ENCODE results near the gene DPH5.

Gene DPH5

DNA sequence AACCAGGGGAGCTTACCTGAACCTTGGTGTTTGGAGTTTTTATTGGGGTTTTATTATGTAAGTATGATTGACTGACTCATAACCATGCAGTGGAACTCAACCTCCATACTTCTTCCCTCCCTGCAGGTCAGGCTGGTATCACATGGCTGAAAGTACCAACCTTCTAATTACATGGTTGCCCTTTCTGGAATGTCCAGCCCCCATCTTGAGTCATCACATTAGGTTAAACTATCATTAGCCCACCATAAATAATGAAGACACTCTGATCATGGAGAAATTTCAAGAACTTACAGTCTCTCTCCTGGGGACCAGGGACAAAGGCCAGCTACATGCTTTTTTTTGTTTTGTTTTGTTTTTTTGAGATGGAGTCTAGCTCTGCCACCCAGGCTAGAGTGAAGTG lies 19.2 kb upstream of the DPH5 start:
- TF ChIP-seq, protein P1, sequence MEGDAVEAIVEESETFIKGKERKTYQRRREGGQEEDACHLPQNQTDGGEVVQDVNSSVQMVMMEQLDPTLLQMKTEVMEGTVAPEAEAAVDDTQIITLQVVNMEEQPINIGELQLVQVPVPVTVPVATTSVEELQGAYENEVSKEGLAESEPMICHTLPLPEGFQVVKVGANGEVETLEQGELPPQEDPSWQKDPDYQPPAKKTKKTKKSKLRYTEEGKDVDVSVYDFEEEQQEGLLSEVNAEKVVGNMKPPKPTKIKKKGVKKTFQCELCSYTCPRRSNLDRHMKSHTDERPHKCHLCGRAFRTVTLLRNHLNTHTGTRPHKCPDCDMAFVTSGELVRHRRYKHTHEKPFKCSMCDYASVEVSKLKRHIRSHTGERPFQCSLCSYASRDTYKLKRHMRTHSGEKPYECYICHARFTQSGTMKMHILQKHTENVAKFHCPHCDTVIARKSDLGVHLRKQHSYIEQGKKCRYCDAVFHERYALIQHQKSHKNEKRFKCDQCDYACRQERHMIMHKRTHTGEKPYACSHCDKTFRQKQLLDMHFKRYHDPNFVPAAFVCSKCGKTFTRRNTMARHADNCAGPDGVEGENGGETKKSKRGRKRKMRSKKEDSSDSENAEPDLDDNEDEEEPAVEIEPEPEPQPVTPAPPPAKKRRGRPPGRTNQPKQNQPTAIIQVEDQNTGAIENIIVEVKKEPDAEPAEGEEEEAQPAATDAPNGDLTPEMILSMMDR (IDR thresholded peaks at IDR 0.05; ENCODE audit: low read depth, low read length, missing control alignments), result no peak
- no peak for DNase-seq (ENCODE audit: extremely low read depth, low read depth)
- no peak overlapping the region for H3K4me3 ChIP-seq (replicated peaks; ENCODE audit: low read depth, low read length)

DNA sequence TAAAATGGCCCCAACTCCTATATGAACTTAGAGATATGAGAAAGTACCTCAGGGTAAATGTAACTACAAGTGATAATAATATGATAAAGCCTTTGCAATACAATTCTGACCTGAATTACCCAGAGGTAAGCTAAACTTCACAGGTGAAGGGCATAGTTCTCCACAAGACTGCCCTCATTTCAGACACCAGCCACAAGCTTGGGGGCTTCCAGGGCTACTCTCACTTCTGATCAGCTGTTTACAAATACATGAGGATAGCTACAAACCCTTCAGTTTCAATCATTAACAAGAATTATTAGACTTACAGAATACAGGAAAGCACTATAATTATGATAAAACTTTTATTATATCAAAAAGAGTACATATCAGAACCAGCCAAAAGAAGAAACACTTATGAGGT lies 18.7 kb upstream of the DPH5 start:
- no peak overlapping the region for H3K4me3 ChIP-seq (replicated peaks; ENCODE audit: low read depth, low read length)
- TF ChIP-seq, protein P1 (IDR thresholded peaks at IDR 0.05; ENCODE audit: low read depth, low read length, missing control alignments), result no peak
- DNase-seq (ENCODE audit: extremely low read depth, low read depth), result no peak

DNA sequence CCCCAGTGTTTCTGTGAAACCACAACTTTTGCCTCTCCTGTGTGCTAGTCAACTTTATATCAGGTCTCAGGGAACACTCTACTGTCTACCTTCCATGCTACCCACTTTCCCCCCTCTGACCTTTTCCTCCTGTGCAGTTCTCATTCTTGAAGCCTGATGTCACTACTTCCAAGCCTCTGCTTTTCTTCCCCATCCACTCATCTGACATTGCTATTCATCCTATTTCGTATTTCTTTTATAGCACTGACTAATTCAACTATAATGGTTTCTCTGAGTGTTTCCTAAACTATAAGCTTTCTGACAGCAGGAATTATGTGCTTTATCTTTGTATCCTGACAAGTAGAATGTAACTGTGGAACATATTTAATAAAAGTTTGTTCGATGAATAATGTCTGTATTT lies 18.2 kb upstream of the DPH5 start:
- TF ChIP-seq, protein P1 (IDR thresholded peaks at IDR 0.05; ENCODE audit: low read depth, low read length, missing control alignments), result no peak
- no peak overlapping the region for H3K4me3 ChIP-seq (replicated peaks; ENCODE audit: low read depth, low read length)
- DNase-seq (ENCODE audit: extremely low read depth, low read depth), result peak; percentile 14

DNA sequence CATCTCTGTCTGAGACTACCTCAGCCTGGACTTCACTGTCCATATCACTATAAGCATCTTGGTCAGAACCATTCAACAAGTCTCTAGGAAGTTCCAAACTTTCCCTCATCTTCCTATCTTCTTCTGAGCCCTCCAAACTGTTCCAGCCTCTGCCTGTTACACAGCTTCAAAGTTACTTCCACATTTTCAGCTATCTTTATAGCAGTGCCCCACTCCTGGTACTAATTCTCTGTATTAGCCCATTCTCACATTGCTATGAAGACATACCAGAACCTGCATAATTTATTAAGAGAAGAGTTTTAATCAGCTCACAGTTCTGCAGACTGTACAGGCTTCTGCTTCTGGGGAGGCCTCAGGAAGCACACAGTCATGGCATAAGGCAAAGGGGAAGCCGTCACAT lies 15.7 kb upstream of the DPH5 start:
- TF ChIP-seq, protein P1 (IDR thresholded peaks at IDR 0.05; ENCODE audit: low read depth, low read length, missing control alignments), result no peak
- no peak overlapping the region for H3K4me3 ChIP-seq (replicated peaks; ENCODE audit: low read depth, low read length)
- no peak for DNase-seq (ENCODE audit: extremely low read depth, low read depth)

DNA sequence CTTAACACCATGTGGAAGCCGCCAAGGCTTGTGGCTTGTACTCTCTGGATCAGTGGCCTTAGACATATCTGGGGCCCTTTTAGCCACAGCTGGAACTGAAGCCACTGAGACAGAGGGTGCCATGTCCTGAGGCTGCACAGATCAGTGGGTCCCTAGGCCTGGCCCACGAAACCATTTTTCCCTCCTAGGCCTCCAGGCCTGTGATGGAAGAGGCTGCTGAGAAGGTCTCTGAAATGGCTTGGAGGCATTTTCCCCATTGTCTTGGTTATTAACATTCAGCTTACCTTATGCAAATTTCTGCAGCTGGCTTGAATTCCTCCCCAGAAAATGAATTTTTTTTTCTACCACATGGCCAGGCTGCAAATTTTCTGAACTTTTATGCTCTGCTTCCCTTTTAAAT lies 15.1 kb upstream of the DPH5 start:
- no peak for DNase-seq (ENCODE audit: extremely low read depth, low read depth)
- TF ChIP-seq, protein P1 (IDR thresholded peaks at IDR 0.05; ENCODE audit: low read depth, low read length, missing control alignments), result no peak
- H3K4me3 ChIP-seq (replicated peaks; ENCODE audit: low read depth, low read length), result no peak overlapping the region

DNA sequence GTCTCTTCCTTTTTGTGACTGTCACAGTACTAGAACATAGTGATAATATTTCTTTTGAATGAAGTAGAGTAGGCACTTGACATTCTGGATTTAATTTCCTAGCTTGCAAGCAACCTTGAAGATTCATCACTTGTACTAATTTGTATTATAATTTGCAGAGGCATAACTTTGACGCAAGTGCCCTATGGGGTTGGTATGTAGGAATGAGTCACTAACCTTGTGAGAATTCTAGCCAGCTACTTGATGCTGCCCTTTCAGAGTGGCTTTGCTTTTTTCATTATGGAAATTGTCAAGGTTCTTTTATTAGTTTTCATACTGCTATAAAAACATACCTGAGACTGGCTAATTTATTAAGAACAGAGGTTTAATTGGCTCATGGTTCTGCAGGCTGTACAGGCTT lies 13.7 kb upstream of the DPH5 start:
- DNase-seq (ENCODE audit: extremely low read depth, low read depth), result no peak
- TF ChIP-seq, protein P1 (IDR thresholded peaks at IDR 0.05; ENCODE audit: low read depth, low read length, missing control alignments), result no peak
- no peak overlapping the region for H3K4me3 ChIP-seq (replicated peaks; ENCODE audit: low read depth, low read length)

DNA sequence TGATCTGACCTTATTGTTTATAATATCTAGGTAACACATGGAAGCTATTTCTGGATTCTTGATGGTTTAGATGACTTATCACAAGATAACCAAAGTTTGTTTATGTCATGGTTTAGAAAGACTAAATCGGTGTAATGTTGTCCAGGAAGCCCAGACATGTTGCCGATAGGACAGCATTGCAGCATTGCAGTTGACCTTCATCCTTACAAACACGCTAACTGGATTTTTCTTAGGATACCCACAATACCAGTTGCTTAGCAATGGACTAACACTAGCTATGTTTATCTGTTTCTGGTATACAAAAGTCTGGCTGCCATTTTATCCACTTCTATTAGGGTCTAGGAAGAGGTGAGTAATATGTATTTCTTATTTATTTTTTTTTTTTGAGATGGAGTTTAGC lies 11.7 kb upstream of the DPH5 start:
- H3K4me3 ChIP-seq (replicated peaks; ENCODE audit: low read depth, low read length), result no peak overlapping the region
- TF ChIP-seq, protein P1 (IDR thresholded peaks at IDR 0.05; ENCODE audit: low read depth, low read length, missing control alignments), result no peak
- DNase-seq (ENCODE audit: extremely low read depth, low read depth), result peak; percentile 2
